ENCODE results near the gene PCAT6. TPM values are rescaled to one million over a fixed set of nuclear protein-coding genes. Genes with fewer than 3 reads are reported as not detected.
A peak's percentile ranks its signal among the peaks of the same experiment; 100 is the strongest.

PCAT6 gene
- total and polyA plus RNA-seq, 9 donors = 0.57 to 2.8 (median 1.1) TPM; not detected in 2

DNA sequence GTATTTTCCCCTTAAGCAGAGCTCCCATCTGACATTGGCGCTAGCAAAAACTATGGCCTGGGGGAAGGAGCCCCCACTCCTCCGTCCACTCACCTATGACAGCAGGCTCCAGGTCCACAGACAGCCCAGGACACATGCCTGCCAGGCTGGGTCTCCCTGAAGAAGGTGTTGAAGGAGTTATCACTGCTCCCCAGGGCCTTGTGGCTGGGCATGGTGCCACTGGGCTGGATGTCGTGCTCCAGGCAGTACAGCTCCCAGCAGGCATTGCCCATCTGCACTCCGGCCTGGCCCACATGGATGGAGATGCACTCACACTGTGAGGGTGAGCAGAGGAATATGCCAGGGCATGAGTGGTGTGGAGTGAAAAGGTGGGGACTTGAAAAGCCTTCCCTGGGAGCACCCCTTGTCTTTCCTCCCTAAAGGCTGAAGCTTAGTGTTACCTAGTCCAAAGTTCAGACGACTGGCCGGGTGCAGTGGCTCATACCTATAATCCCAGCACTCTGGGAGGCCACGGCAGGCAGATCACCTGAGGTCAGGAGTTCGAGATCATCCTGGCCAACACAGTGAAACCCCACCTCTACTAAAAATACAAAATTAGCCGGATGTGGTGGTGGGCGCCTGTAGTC, 48.1 kb downstream of the PCAT6 start:
- Histone ChIP-seq H3K9me3 (no peaks in the 10 kb centered on the region), H3K4me1 (ENCODE audit: insufficient read depth) (peaks cover 3% of the 10 kb centered on the region), H3K36me3 (no peaks in the 10 kb centered on the region), H3K4me3 (no peak overlapping the region), H3K27ac (peak overlapping the region; percentile 36), H3K27me3 (no peaks in the 10 kb centered on the region)
- 84 to 88% (median 86%) methylated on average over 10 of the region's 10 CpGs for WGBS, 3 donors
- DNase-seq = peak in 4 of 5 donors; percentile 25 to 64 (median 34)
- TF ChIP-seq POLR2A (IDR thresholded peaks at IDR 0.05) (no peak), CTCF (IDR thresholded peaks at IDR 0.05) (no peak), EP300 (IDR thresholded peaks at IDR 0.05) (no peak)
- intact Hi-C loops (cut with DNase I) = loop anchor here in 1 of 4 donors (5.0 kb wide), 1 partner anchor 47 kb away; the partner anchor contains the start of gene PCAT6

- DNase-seq = peak in 4 of 5 donors; percentile 20 to 62 (median 50)
- no peak overlapping the region for H3K27ac ChIP-seq
Measured at GRCh38 chr1:202860744-202861419, 50.1 kb downstream of the PCAT6 start.

More at GRCh38 chr1:202860744-202861419, 50.1 kb downstream of the PCAT6 start:
- TF ChIP-seq CTCF (IDR thresholded peaks at IDR 0.05) = no peak
- no peak for TF ChIP-seq POLR2A (IDR thresholded peaks at IDR 0.05)
- TF ChIP-seq EP300 (IDR thresholded peaks at IDR 0.05) = no peak
- H3K4me3 ChIP-seq = peak overlapping the region; percentile 72
- peaks cover 3% of the 10 kb centered on the region for H3K4me1 ChIP-seq (ENCODE audit: insufficient read depth)
- 2 to 3% (median 3%) methylated on average over 46 to 50 of the region's 50 CpGs for WGBS, 3 donors
- no peaks in the 10 kb centered on the region for H3K36me3 ChIP-seq
- H3K27me3 ChIP-seq = no peaks in the 10 kb centered on the region
- intact Hi-C loops (cut with DNase I) = no loop called here
- no peaks in the 10 kb centered on the region for H3K9me3 ChIP-seq

Small RNA genes lying within 50 kb of the gene (small RNA-seq; reads per million reads assigned to genes)
- not detected for gene AC098934.3

Other genes with a start within 250 kb of the PCAT6 start
- gene SYT2, start 100.5 kb upstream of the PCAT6 start, total RNA-seq = 1 to 10 TPM in 2 of 7 donors, under 1 TPM in 4, not detected in 1; 0.34 to 5.5 (median 0.80) TPM
- under 1 TPM; 0.39 to 0.52 TPM for gene SYT2, start 100.5 kb upstream of the PCAT6 start, polyA plus RNA-seq
- gene KDM5B, start 2.5 kb upstream of the PCAT6 start, total RNA-seq = 10 to 100 TPM; 47.2 to 80.3 (median 56.1) TPM
- gene KDM5B, start 2.5 kb upstream of the PCAT6 start, polyA plus RNA-seq = 10 to 100 TPM; 19.6 to 39.4 TPM
- gene RABIF, start 78.2 kb downstream of the PCAT6 start, total RNA-seq = 1 to 10 TPM; 2.7 to 6.0 (median 3.9) TPM
- gene RABIF, start 78.2 kb downstream of the PCAT6 start, polyA plus RNA-seq = 10 to 100 TPM in 1 of 2 donors, 1 to 10 TPM in 1; 2.8 to 11.7 TPM
- 10 to 100 TPM; 11.2 to 29.7 (median 20.1) TPM for gene KLHL12, start 116.3 kb downstream of the PCAT6 start, total RNA-seq
- gene KLHL12, start 116.3 kb downstream of the PCAT6 start, polyA plus RNA-seq = 10 to 100 TPM; 13.5 to 25.4 TPM
- gene ADIPOR1, start 147.4 kb downstream of the PCAT6 start, total RNA-seq = 10 to 100 TPM; 39.7 to 67.9 (median 49.7) TPM
- 100 to 1,000 TPM in 1 of 2 donors, 10 to 100 TPM in 1; 45.6 to 119 TPM for gene ADIPOR1, start 147.4 kb downstream of the PCAT6 start, polyA plus RNA-seq
- gene CYB5R1, start 156.3 kb downstream of the PCAT6 start, total RNA-seq = 10 to 100 TPM; 39.3 to 61.6 (median 52.5) TPM
- gene CYB5R1, start 156.3 kb downstream of the PCAT6 start, polyA plus RNA-seq = 10 to 100 TPM; 46.8 to 82.5 TPM
- 10 to 100 TPM; 42.0 to 67.4 (median 46.6) TPM for gene TMEM183A, start 196.4 kb downstream of the PCAT6 start, total RNA-seq
- 10 to 100 TPM; 44.0 to 72.4 TPM for gene TMEM183A, start 196.4 kb downstream of the PCAT6 start, polyA plus RNA-seq
- 1 to 10 TPM; 1.0 to 2.6 (median 1.6) TPM for gene PPFIA4, start 215.5 kb downstream of the PCAT6 start, total RNA-seq
- gene PPFIA4, start 215.5 kb downstream of the PCAT6 start, polyA plus RNA-seq = under 1 TPM; 0.35 to 0.53 TPM